H9 (cell line): ENCODE measurements around the gene ANAPC2. TPM values are rescaled to one million over a fixed set of nuclear protein-coding genes. Genes with fewer than 3 reads are reported as not detected.

Experiments used
- DNase-seq: peaks from one replicate; pipeline ENCODE4 v3.0.0-alpha.2; 2017
- H2AFZ ChIP-seq: one replicate; pipeline ENCODE4 v1.6.1; 2013; ENCODE audit warnings: mild to moderate bottlenecking, low read length, control low read depth, moderate library complexity
- H2AK5ac ChIP-seq: 2 replicates; pipeline ENCODE4 v1.6.1; 2013; ENCODE audit warnings: low read length, control low read depth, mixed read lengths; ENCODE audit not compliant: insufficient read length
- H2BK120ac ChIP-seq: one replicate; pipeline ENCODE4 v1.6.1; 2013; ENCODE audit warnings: low read depth, mild to moderate bottlenecking, low read length, control low read depth, inconsistent platforms; ENCODE audit not compliant: poor library complexity, severe bottlenecking
- H2BK12ac ChIP-seq: 2 replicates; pipeline ENCODE4 v1.6.1; 2013; ENCODE audit warnings: low read length, control low read depth, mixed read lengths, low read depth; ENCODE audit not compliant: insufficient read length
- H2BK15ac ChIP-seq: 2 replicates; pipeline ENCODE4 v1.6.1; 2013; ENCODE audit warnings: low read depth, low read length, control low read depth
- H2BK20ac ChIP-seq: one replicate; pipeline ENCODE4 v1.6.1; 2013; ENCODE audit warnings: low read depth, mild to moderate bottlenecking, low read length, control low read depth, inconsistent platforms; ENCODE audit not compliant: poor library complexity, severe bottlenecking
- H2BK5ac ChIP-seq: 2 replicates; pipeline ENCODE4 v1.6.1; 2013; ENCODE audit warnings: low read length, control low read depth, mixed read lengths; ENCODE audit not compliant: insufficient read length
- H3K14ac ChIP-seq: 2 replicates; pipeline ENCODE4 v1.6.1; 2013; ENCODE audit warnings: low read length, control low read depth; ENCODE audit not compliant: insufficient read depth
- H3K18ac ChIP-seq: 2 replicates; pipeline ENCODE4 v1.6.1; 2013; ENCODE audit warnings: low read depth, mild to moderate bottlenecking, mixed read lengths, low read length, control low read depth; ENCODE audit not compliant: insufficient read length
- H3K23ac ChIP-seq: 2 replicates; pipeline ENCODE4 v1.6.1; 2013; ENCODE audit warnings: low read length, control low read depth, mixed read lengths, low read depth; ENCODE audit not compliant: insufficient read length
- H3K23me2 ChIP-seq: 2 replicates; pipeline ENCODE4 v1.6.1; 2013; ENCODE audit warnings: low read depth, mild to moderate bottlenecking, mixed read lengths, low read length, control low read depth; ENCODE audit not compliant: insufficient read length, poor library complexity, severe bottlenecking
- H3K27ac ChIP-seq: 2 replicates; pipeline ENCODE4 v1.5.1; 2013; ENCODE audit warnings: low read length, control low read depth, mixed read lengths, low read depth; ENCODE audit not compliant: insufficient read length
- H3K27me3 ChIP-seq: 2 replicates; pipeline ENCODE4 v1.6.1; 2013; ENCODE audit warnings: low read length, control low read depth, inconsistent platforms; ENCODE audit not compliant: insufficient read depth
- H3K4ac ChIP-seq: 2 replicates; pipeline ENCODE4 v1.6.1; 2013; ENCODE audit warnings: low read depth, mild to moderate bottlenecking, control low read depth, inconsistent platforms, low read length, moderate library complexity
- H3K4me1 ChIP-seq: 2 replicates; pipeline ENCODE4 v1.6.1; 2013; ENCODE audit warnings: low read length, control low read depth, inconsistent platforms; ENCODE audit not compliant: insufficient read depth
- H3K4me2 ChIP-seq: 2 replicates; pipeline ENCODE4 v1.6.1; 2013; ENCODE audit warnings: low read length, control low read depth, mixed read lengths; ENCODE audit not compliant: insufficient read length, insufficient read depth
- H3K56ac ChIP-seq: 2 replicates; pipeline ENCODE4 v1.6.1; 2013; ENCODE audit warnings: low read depth, mild to moderate bottlenecking, mixed read lengths, low read length, control low read depth; ENCODE audit not compliant: insufficient read length
- H3K79me1 ChIP-seq: 2 replicates; pipeline ENCODE4 v1.6.1; 2013; ENCODE audit warnings: low read depth, mild to moderate bottlenecking, moderate library complexity, low read length, control low read depth, inconsistent platforms; ENCODE audit not compliant: insufficient read depth, poor library complexity, severe bottlenecking
- H3K79me2 ChIP-seq: 2 replicates; pipeline ENCODE4 v1.6.1; 2013; ENCODE audit warnings: low read length, control low read depth, inconsistent platforms; ENCODE audit not compliant: insufficient read depth
- H3K9ac ChIP-seq: 2 replicates; pipeline ENCODE4 v1.6.1; 2013; ENCODE audit warnings: low read length, control low read depth, mixed read lengths; ENCODE audit not compliant: insufficient read length; ENCODE audit errors: extremely low read depth
- H3K9me3 ChIP-seq: one replicate; pipeline ENCODE4 v1.6.1; 2013; ENCODE audit warnings: low read depth, low read length, inconsistent platforms; ENCODE audit not compliant: control insufficient read depth
- H3T11ph ChIP-seq: one replicate; pipeline ENCODE4 v1.6.1; 2013; ENCODE audit warnings: mild to moderate bottlenecking, low read length, control low read depth, inconsistent platforms
- H4K20me1 ChIP-seq: one replicate; pipeline ENCODE4 v1.6.1; 2013; ENCODE audit not compliant: control insufficient read depth, insufficient read length, insufficient read depth
- H4K5ac ChIP-seq: 2 replicates; pipeline ENCODE4 v1.6.1; 2013; ENCODE audit warnings: low read depth, mild to moderate bottlenecking, mixed read lengths, low read length, control low read depth; ENCODE audit not compliant: insufficient read length
- H4K8ac ChIP-seq: replicated peaks from 2 replicates; pipeline ENCODE4 v1.6.1; 2013; ENCODE audit warnings: low read length, control low read depth, mixed read lengths, low read depth; ENCODE audit not compliant: insufficient read length
- H4K91ac ChIP-seq: 2 replicates; pipeline ENCODE4 v1.6.1; 2013; ENCODE audit warnings: low read depth, mild to moderate bottlenecking, moderate library complexity, mixed read lengths, low read length, control low read depth; ENCODE audit not compliant: insufficient read length
- H3K27ac Mint-ChIP-seq, 3 experiments: 2 replicates in 2 of 3; 3 replicates in 1 of 3; pipeline ENCODE4 v1.8.0; 2020 to 2021; ENCODE audit warnings: mixed read lengths in 3 of 3, mild to moderate bottlenecking in 1 of 3, moderate library complexity in 1 of 3
- H3K27me3 Mint-ChIP-seq: 2 replicates; pipeline ENCODE4 v1.8.0; 2021; ENCODE audit warnings: low read depth, mild to moderate bottlenecking, moderate library complexity, mixed read lengths
- H3K36me3 Mint-ChIP-seq, 3 experiments: 2 replicates in 2 of 3; 3 replicates in 1 of 3; pipeline ENCODE4 v1.8.0; 2020 to 2021; ENCODE audit warnings: low read depth in 3 of 3, mixed read lengths in 3 of 3; ENCODE audit not compliant: insufficient read depth in 1 of 3
- H3K4me1 Mint-ChIP-seq, 2 experiments: 2 replicates each; pipeline ENCODE4 v1.8.0; 2020; ENCODE audit warnings: mixed read lengths in 2 of 2
- H3K4me3 Mint-ChIP-seq, 2 experiments: 2 replicates in 1 of 2; 3 replicates in 1 of 2; pipeline ENCODE4 v1.8.0; 2020 to 2021; ENCODE audit warnings: mild to moderate bottlenecking in 2 of 2, mixed read lengths in 2 of 2, moderate library complexity in 1 of 2
- H3K9me3 Mint-ChIP-seq, 2 experiments: 2 replicates in 1 of 2; 3 replicates in 1 of 2; pipeline ENCODE4 v1.8.0; 2020; ENCODE audit warnings: mild to moderate bottlenecking in 2 of 2, mixed read lengths in 2 of 2, moderate library complexity in 1 of 2
- CTCF ChIP-seq: fragments of 200-600 bp; sonication (generic); conservative IDR thresholded peaks from 3 replicates; pipeline ENCODE4 v1.8.0; 2021; ENCODE audit warnings: antibody characterized with exemption, mild to moderate bottlenecking
- WGBS: extraction: QIAGEN DNeasy Blood & Tissue Kit; methylation state at CpG from one replicate; pipeline ENCODE4 v1.1.7; 2013; ENCODE audit warnings: missing lambda C conversion rate, low lambda C conversion rate, mixed read lengths; ENCODE audit not compliant: insufficient read length; ENCODE audit errors: extremely low coverage; 5-methylcytosine and 5-hydroxymethylcytosine counted together
- total RNA-seq: library from RNA; stranded (reverse); gene quantifications from 2 replicates; pipeline ENCODE4 v1.2.1, GENCODE V29; 2021

ANAPC2 gene
- total RNA-seq, 1 experiment from 2014 or later: 54.8 TPM

GRCh38 chr9:137234055-137234697, 45.8 kb upstream of the ANAPC2 start:
- Histone ChIP-seq H3K14ac (no peak overlapping the region; the same call in 1 of the 2 replicates), H4K20me1 (no peaks in the 10 kb centered on the region), H2BK12ac (no peak overlapping the region), H3K9ac (no peak overlapping the region), H2AK5ac (no peak overlapping the region), H2AFZ (no peak overlapping the region), H3K4me2 (no peak overlapping the region), H3K23me2 (no peaks in the 10 kb centered on the region), H3K4ac (no peak overlapping the region), H3K79me2 (no peaks in the 10 kb centered on the region), H4K8ac (no peak overlapping the region), H3K79me1 (no peaks in the 10 kb centered on the region), H3K23ac (no peak overlapping the region), H3K56ac (no peak overlapping the region), H3T11ph (no peak overlapping the region), H2BK15ac (no peak overlapping the region), H4K91ac (no peak overlapping the region), H3K4me1 (peaks cover 3% of the 10 kb centered on the region; the same call in 1 of the 2 replicates), H2BK20ac (no peak overlapping the region), H3K27me3 (no peaks in the 10 kb centered on the region), H4K5ac (no peak overlapping the region), H3K9me3 (no peaks in the 10 kb centered on the region), H2BK5ac (no peak overlapping the region), H3K18ac (no peak overlapping the region), H3K27ac (no peak overlapping the region), H2BK120ac (no peak overlapping the region)
- Mint-ChIP-seq H3K27me3 (peaks cover 7% of the 10 kb centered on the region), H3K4me3 (no peak overlapping the region), H3K27ac (no peak overlapping the region; a peak in 1 of 7 replicates), H3K9me3 (no peaks in the 10 kb centered on the region), H3K36me3 (peaks cover 0 to 5% (median 0%) of the 10 kb centered on the region in 3 experiments; a peak in 3 of 7 replicates), H3K4me1 (peaks cover 11 to 18% of the 10 kb centered on the region in 2 experiments)
- WGBS: no CpG with 5 or more reads among the region's 40 CpGs
- TF ChIP-seq CTCF: no peak
- no peak for DNase-seq
